ENCODE data around the gene MIPOL1. TPM values are rescaled to one million over a fixed set of nuclear protein-coding genes. Genes with fewer than 3 reads are reported as not detected.
"Not testable (repeated sequence)": the region's sequence is repeated elsewhere in the genome, so short reads cannot be mapped to it uniquely, and the experiment has no call there.

Gene MIPOL1
- total RNA-seq, 3 donors from 2014 or later (not counting 1 experiment from before 2014, with no cell fraction given): not detected

GRCh38 chr14:37185670-37186069 is 12.1 kb upstream of the MIPOL1 start:
- Histone ChIP-seq H3K27ac (ENCODE audit: low read length) (no peak overlapping the region), H3K27me3 (ENCODE audit: control insufficient read depth, insufficient read depth, low read length) (no peaks in the 10 kb centered on the region), H3K4me1 (ENCODE audit: control insufficient read depth, insufficient read depth, low read length) (no peaks in the 10 kb centered on the region), H3K36me3 (ENCODE audit: control insufficient read depth, insufficient read depth, low read length) (no peaks in the 10 kb centered on the region), H3K9me3 (ENCODE audit: control insufficient read depth, insufficient read depth, low read length) (no peaks in the 10 kb centered on the region), H3K4me3 (ENCODE audit: low read length) (no peak overlapping the region)
- H3K27me3 Mint-ChIP-seq (ENCODE audit: low read depth in 2 of 2): no peaks in the 10 kb centered on the region
- peaks cover 3% of the 10 kb centered on the region for H3K36me3 Mint-ChIP-seq
- no peak overlapping the region for H3K27ac Mint-ChIP-seq
- H3K4me1 Mint-ChIP-seq: no peaks in the 10 kb centered on the region
- TF ChIP-seq, protein P1, sequence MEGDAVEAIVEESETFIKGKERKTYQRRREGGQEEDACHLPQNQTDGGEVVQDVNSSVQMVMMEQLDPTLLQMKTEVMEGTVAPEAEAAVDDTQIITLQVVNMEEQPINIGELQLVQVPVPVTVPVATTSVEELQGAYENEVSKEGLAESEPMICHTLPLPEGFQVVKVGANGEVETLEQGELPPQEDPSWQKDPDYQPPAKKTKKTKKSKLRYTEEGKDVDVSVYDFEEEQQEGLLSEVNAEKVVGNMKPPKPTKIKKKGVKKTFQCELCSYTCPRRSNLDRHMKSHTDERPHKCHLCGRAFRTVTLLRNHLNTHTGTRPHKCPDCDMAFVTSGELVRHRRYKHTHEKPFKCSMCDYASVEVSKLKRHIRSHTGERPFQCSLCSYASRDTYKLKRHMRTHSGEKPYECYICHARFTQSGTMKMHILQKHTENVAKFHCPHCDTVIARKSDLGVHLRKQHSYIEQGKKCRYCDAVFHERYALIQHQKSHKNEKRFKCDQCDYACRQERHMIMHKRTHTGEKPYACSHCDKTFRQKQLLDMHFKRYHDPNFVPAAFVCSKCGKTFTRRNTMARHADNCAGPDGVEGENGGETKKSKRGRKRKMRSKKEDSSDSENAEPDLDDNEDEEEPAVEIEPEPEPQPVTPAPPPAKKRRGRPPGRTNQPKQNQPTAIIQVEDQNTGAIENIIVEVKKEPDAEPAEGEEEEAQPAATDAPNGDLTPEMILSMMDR (IDR thresholded peaks at IDR 0.05): no peak
- intact Hi-C loops (cut with micrococcal nuclease): no loop called here
- H3K4me3 Mint-ChIP-seq: no peak overlapping the region
- peaks cover 7 to 11% of the 10 kb centered on the region in 2 donors for H3K9me3 Mint-ChIP-seq
- ATAC-seq (no peak), DNase-seq (no peak)

DNA sequence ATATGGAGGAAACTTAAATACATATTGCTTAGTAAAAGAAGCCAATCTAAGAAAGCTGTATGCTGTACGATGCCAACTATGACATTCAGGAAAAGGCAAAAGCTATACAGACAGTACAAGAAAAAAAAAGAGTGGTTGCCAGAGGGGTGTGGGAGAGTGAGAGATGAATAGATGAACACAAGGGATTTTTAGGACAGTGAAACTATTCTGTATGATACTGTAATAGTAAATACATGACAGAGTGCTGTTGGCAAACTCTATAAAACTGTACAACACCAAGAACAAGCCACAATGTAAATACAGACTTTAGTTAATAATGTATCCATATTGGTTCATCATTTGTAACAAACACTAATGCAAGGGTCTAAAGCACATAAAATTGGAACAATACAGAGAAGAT is 10.9 kb upstream of the MIPOL1 start:
- no peaks in the 10 kb centered on the region for H3K4me1 Mint-ChIP-seq
- Histone ChIP-seq H3K9me3 (ENCODE audit: control insufficient read depth, insufficient read depth, low read length) (no peaks in the 10 kb centered on the region), H3K4me1 (ENCODE audit: control insufficient read depth, insufficient read depth, low read length) (no peaks in the 10 kb centered on the region), H3K27ac (ENCODE audit: low read length) (no peak overlapping the region), H3K36me3 (ENCODE audit: control insufficient read depth, insufficient read depth, low read length) (no peaks in the 10 kb centered on the region), H3K4me3 (ENCODE audit: low read length) (no peak overlapping the region), H3K27me3 (ENCODE audit: control insufficient read depth, insufficient read depth, low read length) (no peaks in the 10 kb centered on the region)
- intact Hi-C loops (cut with micrococcal nuclease): no loop called here
- peaks cover 6% of the 10 kb centered on the region for H3K36me3 Mint-ChIP-seq
- H3K27ac Mint-ChIP-seq: no peak overlapping the region
- no peak for ATAC-seq
- no peak for DNase-seq
- no peaks in the 10 kb centered on the region for H3K27me3 Mint-ChIP-seq (ENCODE audit: low read depth in 2 of 2)
- TF ChIP-seq, protein P1 (IDR thresholded peaks at IDR 0.05): no peak
- WGBS (ENCODE audit: insufficient coverage): 100% methylated on average over 1 of the region's 1 CpG
- peaks cover 9 to 11% of the 10 kb centered on the region in 2 donors for H3K9me3 Mint-ChIP-seq
- no peak overlapping the region for H3K4me3 Mint-ChIP-seq

GRCh38 chr14:37187294-37187693 is 10.4 kb upstream of the MIPOL1 start:
- Histone ChIP-seq H3K27ac (ENCODE audit: low read length) (no peak overlapping the region), H3K4me3 (ENCODE audit: low read length) (no peak overlapping the region), H3K27me3 (ENCODE audit: control insufficient read depth, insufficient read depth, low read length) (no peaks in the 10 kb centered on the region), H3K4me1 (ENCODE audit: control insufficient read depth, insufficient read depth, low read length) (no peaks in the 10 kb centered on the region), H3K9me3 (ENCODE audit: control insufficient read depth, insufficient read depth, low read length) (no peaks in the 10 kb centered on the region), H3K36me3 (ENCODE audit: control insufficient read depth, insufficient read depth, low read length) (no peaks in the 10 kb centered on the region)
- ATAC-seq: no peak
- intact Hi-C loops (cut with micrococcal nuclease): no loop called here
- Mint-ChIP-seq H3K27ac (no peak overlapping the region), H3K27me3 (ENCODE audit: low read depth in 2 of 2) (no peaks in the 10 kb centered on the region), H3K4me3 (no peak overlapping the region), H3K4me1 (no peaks in the 10 kb centered on the region), H3K36me3 (peaks cover 6% of the 10 kb centered on the region), H3K9me3 (peaks cover 6 to 11% of the 10 kb centered on the region in 2 donors)
- 68% methylated on average over 3 of the region's 3 CpGs for WGBS (ENCODE audit: insufficient coverage)
- TF ChIP-seq, protein P1 (IDR thresholded peaks at IDR 0.05): no peak
- no peak for DNase-seq

DNA sequence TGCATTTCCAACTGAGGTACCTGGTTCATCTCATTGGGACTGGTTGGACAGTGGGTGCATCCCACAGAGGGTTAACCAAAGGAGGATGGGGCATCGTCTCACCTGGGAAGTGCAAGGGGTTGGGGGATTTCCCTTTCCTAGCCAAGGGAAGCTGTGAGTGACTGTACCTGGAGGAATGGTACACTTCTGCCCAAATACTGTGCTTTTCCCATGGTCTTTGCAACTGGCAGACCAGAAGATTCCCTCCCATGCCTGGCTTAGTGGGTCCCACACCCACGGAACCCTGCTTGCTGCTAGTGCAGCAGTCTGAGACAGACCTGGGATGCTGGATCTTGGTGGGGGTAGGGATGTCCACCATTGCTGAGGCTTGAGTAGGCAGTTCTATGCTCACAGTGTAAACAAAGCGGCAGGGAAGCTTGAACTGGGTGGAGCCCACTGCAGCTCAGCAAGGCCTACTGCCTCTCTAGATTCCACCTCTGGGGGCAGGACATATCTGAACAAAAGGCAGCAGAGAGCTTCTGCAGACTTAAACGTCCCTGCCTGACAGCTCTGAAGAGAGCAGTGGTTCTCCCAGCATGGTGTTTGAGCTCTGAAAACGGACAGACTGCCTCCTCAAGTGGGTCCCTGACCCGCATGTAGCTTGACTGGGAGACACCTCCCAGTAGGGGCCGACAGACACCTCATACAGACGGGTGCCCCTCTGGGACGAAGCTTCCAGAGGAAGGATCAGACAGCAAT is 9.7 kb upstream of the MIPOL1 start:
- H3K27ac Mint-ChIP-seq; ATAC-seq; H3K4me1 Mint-ChIP-seq; H3K27ac ChIP-seq (ENCODE audit: low read length); H3K4me3 Mint-ChIP-seq; H3K4me1 ChIP-seq (ENCODE audit: control insufficient read depth, insufficient read depth, low read length); H3K27me3 ChIP-seq (ENCODE audit: control insufficient read depth, insufficient read depth, low read length); H3K9me3 ChIP-seq (ENCODE audit: control insufficient read depth, insufficient read depth, low read length); H3K27me3 Mint-ChIP-seq (ENCODE audit: low read depth in 2 of 2); H3K36me3 Mint-ChIP-seq; DNase-seq; H3K4me3 ChIP-seq (ENCODE audit: low read length); H3K36me3 ChIP-seq (ENCODE audit: control insufficient read depth, insufficient read depth, low read length); intact Hi-C loops (cut with micrococcal nuclease): not testable (repeated sequence)
- WGBS (ENCODE audit: insufficient coverage): 79% methylated on average over 9 of the region's 9 CpGs
- peaks cover 6 to 11% of the 10 kb centered on the region in 2 donors for H3K9me3 Mint-ChIP-seq

- H3K27me3 Mint-ChIP-seq (ENCODE audit: low read depth in 2 of 2); H3K9me3 ChIP-seq (ENCODE audit: control insufficient read depth, insufficient read depth, low read length); ATAC-seq; H3K27ac ChIP-seq (ENCODE audit: low read length); H3K4me1 ChIP-seq (ENCODE audit: control insufficient read depth, insufficient read depth, low read length); H3K36me3 Mint-ChIP-seq; intact Hi-C loops (cut with micrococcal nuclease); DNase-seq; H3K4me1 Mint-ChIP-seq; H3K4me3 Mint-ChIP-seq; H3K9me3 Mint-ChIP-seq; H3K27ac Mint-ChIP-seq; H3K27me3 ChIP-seq (ENCODE audit: control insufficient read depth, insufficient read depth, low read length); H3K36me3 ChIP-seq (ENCODE audit: control insufficient read depth, insufficient read depth, low read length); H3K4me3 ChIP-seq (ENCODE audit: low read length): not testable (repeated sequence)
- 93% methylated on average over 1 of the region's 2 CpGs for WGBS (ENCODE audit: insufficient coverage)
These were observed 8.0 kb upstream of the MIPOL1 start for GRCh38 chr14:37189733-37190132.
